Retinal pigment epithelial cell (primary cell): ENCODE results near the gene CPSF4.

Experiments
- DNase-seq: peaks from one replicate; pipeline ENCODE4 v3.0.0-alpha.2; 2010; ENCODE audit warnings: low read depth
- H3K4me3 ChIP-seq: 2 replicates; pipeline ENCODE4 v1.5.1; 2011; ENCODE audit warnings: mild to moderate bottlenecking, low read length, control low read depth, moderate library complexity
- CTCF ChIP-seq: conservative IDR thresholded peaks from 2 replicates; pipeline ENCODE4 v1.5.1; 2011; ENCODE audit warnings: low read depth, low read length, control low read depth, inconsistent platforms

The CPSF4 gene

GRCh38 chr7:99394188-99394502 lies 44.6 kb upstream of the CPSF4 start:
- DNase-seq: no peak
- no peak for TF ChIP-seq CTCF
- no peak overlapping the region for H3K4me3 ChIP-seq

GRCh38 chr7:99395616-99396327 lies 43.0 kb upstream of the CPSF4 start:
- no peak for TF ChIP-seq CTCF

GRCh38 chr7:99396418-99397296 lies 42.1 kb upstream of the CPSF4 start:
- H3K4me3 ChIP-seq: no peak overlapping the region
- no peak for TF ChIP-seq CTCF
- DNase-seq: no peak

More at GRCh38 chr7:99395616-99396327, 43.0 kb upstream of the CPSF4 start:
- no peak for DNase-seq
- H3K4me3 ChIP-seq: no peak overlapping the region

GRCh38 chr7:99397297-99397983 lies 41.3 kb upstream of the CPSF4 start:
- H3K4me3 ChIP-seq: no peak overlapping the region
- no peak for TF ChIP-seq CTCF
- no peak for DNase-seq

GRCh38 chr7:99398891-99399445 lies 39.8 kb upstream of the CPSF4 start:
- TF ChIP-seq CTCF: no peak
- no peak overlapping the region for H3K4me3 ChIP-seq
- DNase-seq: no peak

- DNase-seq: no peak
- H3K4me3 ChIP-seq: no peak overlapping the region
- no peak for TF ChIP-seq CTCF
These were observed 39.1 kb upstream of the CPSF4 start for GRCh38 chr7:99399597-99399996.
